ENCODE results near the gene OOSP4B.
"Not testable (repeated sequence)": the region's sequence is repeated elsewhere in the genome, so short reads cannot be mapped to it uniquely, and the experiment has no call there.

Gene OOSP4B

GRCh38 chr11:60016881-60017280, at the start of gene OOSP4B:
Gene OOSP4B (plus strand): TSS chr11:60017181.
- in situ Hi-C loops (cut with MboI; ENCODE audit: low sequenced_read_pairs): no loop called here

- in situ Hi-C loops (cut with MboI; ENCODE audit: low sequenced_read_pairs): no loop called here
Measured at GRCh38 chr11:59967677-59968394, 49.1 kb upstream of the OOSP4B start.

- in situ Hi-C loops (cut with MboI; ENCODE audit: low sequenced_read_pairs): no loop called here
Measured at GRCh38 chr11:59968395-59968783, 48.6 kb upstream of the OOSP4B start.

GRCh38 chr11:59973097-59973496, 43.9 kb upstream of the OOSP4B start:
- in situ Hi-C loops (cut with MboI; ENCODE audit: low sequenced_read_pairs): no loop called here

- in situ Hi-C loops (cut with MboI; ENCODE audit: low sequenced_read_pairs): no loop called here
Measured at GRCh38 chr11:59981106-59981770, 35.7 kb upstream of the OOSP4B start.

- in situ Hi-C loops (cut with MboI; ENCODE audit: low sequenced_read_pairs): not testable (repeated sequence)
Measured at GRCh38 chr11:59982037-59982436, 34.9 kb upstream of the OOSP4B start.

GRCh38 chr11:59983212-59983611, 33.8 kb upstream of the OOSP4B start:
- in situ Hi-C loops (cut with MboI; ENCODE audit: low sequenced_read_pairs): no loop called here

GRCh38 chr11:59984368-59984767, 32.6 kb upstream of the OOSP4B start:
- in situ Hi-C loops (cut with MboI; ENCODE audit: low sequenced_read_pairs): no loop called here

- in situ Hi-C loops (cut with MboI; ENCODE audit: low sequenced_read_pairs): no loop called here
Measured at GRCh38 chr11:59990421-59990820, 26.6 kb upstream of the OOSP4B start.

GRCh38 chr11:59992425-59992824, 24.6 kb upstream of the OOSP4B start:
- in situ Hi-C loops (cut with MboI; ENCODE audit: low sequenced_read_pairs): no loop called here

- in situ Hi-C loops (cut with MboI; ENCODE audit: low sequenced_read_pairs): no loop called here
Measured at GRCh38 chr11:59997800-59998199, 19.2 kb upstream of the OOSP4B start.

- in situ Hi-C loops (cut with MboI; ENCODE audit: low sequenced_read_pairs): no loop called here
Measured at GRCh38 chr11:59999691-60000090, 17.3 kb upstream of the OOSP4B start.

- in situ Hi-C loops (cut with MboI; ENCODE audit: low sequenced_read_pairs): no loop called here
Measured at GRCh38 chr11:60003729-60004128, 13.3 kb upstream of the OOSP4B start.

- in situ Hi-C loops (cut with MboI; ENCODE audit: low sequenced_read_pairs): no loop called here
Measured at GRCh38 chr11:60005360-60005759, 11.6 kb upstream of the OOSP4B start.

GRCh38 chr11:60018058-60018457, 1.1 kb downstream of the OOSP4B start:
- in situ Hi-C loops (cut with MboI; ENCODE audit: low sequenced_read_pairs): no loop called here

- in situ Hi-C loops (cut with MboI; ENCODE audit: low sequenced_read_pairs): not testable (repeated sequence)
Measured at GRCh38 chr11:60020376-60020775, 3.4 kb downstream of the OOSP4B start.

- in situ Hi-C loops (cut with MboI; ENCODE audit: low sequenced_read_pairs): no loop called here
Measured at GRCh38 chr11:60029015-60029632, 12.1 kb downstream of the OOSP4B start.

- in situ Hi-C loops (cut with MboI; ENCODE audit: low sequenced_read_pairs): no loop called here
Measured at GRCh38 chr11:60040109-60040508, 23.1 kb downstream of the OOSP4B start, which contains the start of gene OOSP2. Gene OOSP2 (plus strand): TSS chr11:60040409. CDS start chr11:60040460, 51 bp downstream.

GRCh38 chr11:60050422-60050821, 33.4 kb downstream of the OOSP4B start:
- in situ Hi-C loops (cut with MboI; ENCODE audit: low sequenced_read_pairs): not testable (repeated sequence)

GRCh38 chr11:60050839-60051238, 33.9 kb downstream of the OOSP4B start:
- in situ Hi-C loops (cut with MboI; ENCODE audit: low sequenced_read_pairs): not testable (repeated sequence)

- in situ Hi-C loops (cut with MboI; ENCODE audit: low sequenced_read_pairs): no loop called here
Measured at GRCh38 chr11:60056349-60056969, 39.5 kb downstream of the OOSP4B start, which contains the start of gene MS4A3. Gene MS4A3 (plus strand): TSS chr11:60056665. CDS start chr11:60061161, 4,496 bp downstream.
